Adrenal gland (tissue), 5 donors: ENCODE measurements around the gene SEC24D.

Experiments used
- POLR2A ChIP-seq, 2 donors: fragments of 450-650 bp; IDR thresholded peaks; one replicate each; pipeline ENCODE4 v1.6.1; 2017; ENCODE audit warnings: antibody characterized with exemption in 2 of 2, mild to moderate bottlenecking in 2 of 2, moderate library complexity in 1 of 2
- TF ChIP-seq, protein P1 (sequence below), 6 experiments: fragments of 450-650 bp in 4 of 6; fragments of 200-600 bp in 2 of 6; sonication (generic) in 1 of 6; IDR thresholded peaks; 1 replicate in 5 of 6; 2 replicates in 1 of 6; pipeline versions ENCODE4 v1.5.1 to v1.8.0; 2016 to 2021; ENCODE audit warnings: antibody characterized with exemption in 6 of 6, mild to moderate bottlenecking in 2 of 6, moderate library complexity in 1 of 6
- donor health status: DM: no; HTN: no; CAD: no.

DNA sequence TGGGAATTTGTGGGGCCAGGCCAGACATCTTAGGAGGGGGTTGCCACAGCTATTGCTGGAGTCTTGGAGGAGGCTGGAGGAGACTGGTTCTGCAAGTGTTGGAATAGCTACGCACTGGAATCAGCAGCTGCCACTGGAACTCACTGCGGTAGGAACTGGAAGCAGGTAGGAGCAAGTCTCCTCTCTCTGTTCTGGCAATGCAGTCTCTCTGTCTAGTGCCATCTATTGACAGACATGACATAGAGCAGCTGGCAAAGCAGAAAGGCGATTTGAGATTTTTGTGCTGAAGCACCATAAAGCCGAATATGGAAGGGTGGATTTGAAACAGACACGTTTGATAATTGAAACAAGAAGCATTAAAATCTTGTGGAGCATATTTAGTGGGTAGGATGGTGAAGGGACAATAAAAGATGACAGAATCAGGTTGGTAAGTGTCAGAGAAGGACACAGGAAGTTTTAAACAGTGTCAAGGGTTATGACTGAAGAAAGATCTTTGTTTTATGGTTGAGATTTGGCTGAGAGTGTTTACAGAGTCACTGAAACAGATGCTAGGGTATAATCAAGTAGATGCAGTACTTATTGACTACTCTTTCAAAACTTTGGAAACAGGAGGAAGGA is 29.3 kb upstream of the SEC24D start:
- TF ChIP-seq, protein P1, sequence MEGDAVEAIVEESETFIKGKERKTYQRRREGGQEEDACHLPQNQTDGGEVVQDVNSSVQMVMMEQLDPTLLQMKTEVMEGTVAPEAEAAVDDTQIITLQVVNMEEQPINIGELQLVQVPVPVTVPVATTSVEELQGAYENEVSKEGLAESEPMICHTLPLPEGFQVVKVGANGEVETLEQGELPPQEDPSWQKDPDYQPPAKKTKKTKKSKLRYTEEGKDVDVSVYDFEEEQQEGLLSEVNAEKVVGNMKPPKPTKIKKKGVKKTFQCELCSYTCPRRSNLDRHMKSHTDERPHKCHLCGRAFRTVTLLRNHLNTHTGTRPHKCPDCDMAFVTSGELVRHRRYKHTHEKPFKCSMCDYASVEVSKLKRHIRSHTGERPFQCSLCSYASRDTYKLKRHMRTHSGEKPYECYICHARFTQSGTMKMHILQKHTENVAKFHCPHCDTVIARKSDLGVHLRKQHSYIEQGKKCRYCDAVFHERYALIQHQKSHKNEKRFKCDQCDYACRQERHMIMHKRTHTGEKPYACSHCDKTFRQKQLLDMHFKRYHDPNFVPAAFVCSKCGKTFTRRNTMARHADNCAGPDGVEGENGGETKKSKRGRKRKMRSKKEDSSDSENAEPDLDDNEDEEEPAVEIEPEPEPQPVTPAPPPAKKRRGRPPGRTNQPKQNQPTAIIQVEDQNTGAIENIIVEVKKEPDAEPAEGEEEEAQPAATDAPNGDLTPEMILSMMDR (IDR thresholded peaks at IDR 0.05): peak; percentile 55 to 69 (median 63)
- TF ChIP-seq POLR2A (IDR thresholded peaks at IDR 0.05): no peak
